ENCODE data around the gene XPR1.

DNA sequence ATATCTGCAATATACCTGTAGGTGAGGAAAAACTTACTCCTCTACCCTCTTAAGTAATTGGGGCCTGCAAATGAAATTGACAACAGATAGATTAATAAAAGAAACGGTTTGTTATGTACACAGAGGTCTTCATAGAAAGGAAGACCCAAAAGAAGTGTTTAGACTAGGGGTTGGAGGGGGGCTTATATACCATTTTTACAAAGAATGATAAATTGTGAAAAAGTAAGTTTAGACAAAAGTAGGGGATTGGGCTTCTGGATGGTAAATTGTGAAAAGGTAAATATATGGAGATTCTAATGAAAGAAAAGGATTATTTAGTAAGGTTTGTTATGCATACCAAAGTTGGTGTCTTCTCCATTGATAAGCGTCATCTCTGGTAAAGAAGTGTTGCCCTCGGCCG, 207.7 kb downstream of the XPR1 start:
- TF ChIP-seq EZH2 (IDR thresholded peaks at IDR 0.05; ENCODE audit: insufficient read depth, poor library complexity, severe bottlenecking) (no peak), EZH2phosphoT487 (IDR thresholded peaks at IDR 0.05; ENCODE audit: insufficient read depth, low read depth) (no peak)

Data from GM23248 (cell line).